ENCODE results near the gene DOC2B. TPM values are rescaled to one million over a fixed set of nuclear protein-coding genes. Genes with fewer than 3 reads are reported as not detected.

Gene DOC2B
- total and polyA plus RNA-seq, 2 of the 8 experiments (the other 6 are each of a cell fraction or from before 2014, with no cell fraction given), result 1.3 to 3.3 TPM

DNA sequence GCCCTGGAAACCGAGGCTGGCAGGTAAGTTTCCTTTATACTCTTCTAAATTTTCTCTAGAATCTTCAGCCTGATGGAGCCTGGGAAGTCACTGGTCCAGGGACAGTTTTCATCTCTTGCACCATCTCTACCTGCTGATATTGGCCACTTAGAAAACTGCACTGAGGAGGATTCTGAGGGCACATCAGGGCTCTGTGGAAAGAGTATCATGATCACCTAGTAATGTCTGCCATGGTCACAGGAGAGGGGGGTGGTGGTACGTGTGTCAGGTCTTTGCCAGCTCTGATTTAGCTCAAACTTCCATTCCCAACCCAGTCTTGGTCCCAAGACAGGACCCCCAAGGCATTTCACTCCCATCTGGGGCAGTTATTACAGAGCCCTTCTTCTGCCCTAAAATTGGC is 35.2 kb upstream of the DOC2B start:
- no peak overlapping the region for H3K23ac ChIP-seq (ENCODE audit: insufficient read length)
- TF ChIP-seq CEBPB (IDR thresholded peaks at IDR 0.05; ENCODE audit: low read depth, low read length), result no peak
- TF ChIP-seq SAP30 (IDR thresholded peaks at IDR 0.05; ENCODE audit: insufficient read depth, insufficient replicate concordance, low read length), result no peak
- no peak for TF ChIP-seq TEAD4 (IDR thresholded peaks at IDR 0.05; ENCODE audit: low read depth, low read length)
- TF ChIP-seq BCL11A (IDR thresholded peaks at IDR 0.05; ENCODE audit: low read depth in 2 of 2, low read length in 2 of 2), result no peak
- no peak for TF ChIP-seq POLR2AphosphoS5 (IDR thresholded peaks at IDR 0.05; ENCODE audit: low read depth, low read length)
- no peak for TF ChIP-seq KDM5A (IDR thresholded peaks at IDR 0.05; ENCODE audit: low read length)
- TF ChIP-seq GABPA (IDR thresholded peaks at IDR 0.05; ENCODE audit: borderline replicate concordance, insufficient read depth, low read length), result no peak
- no peak for TF ChIP-seq CBX5 (IDR thresholded peaks at IDR 0.05; ENCODE audit: low read depth, low read length)
- H3K9ac ChIP-seq (replicated peaks in 1 of 4; ENCODE audit: extremely low read depth in 1 of 4, low read depth in 3 of 4, low read length in 3 of 4), result 0 out of 7 replicates have a peak overlapping the region, but pooled peaks of 1 of the 4 experiments have one; percentile 28
- H3K4me1 ChIP-seq (replicated peaks in 1 of 4; ENCODE audit: control insufficient read depth in 3 of 4, insufficient read depth in 4 of 4, low read length in 3 of 4), result peaks cover 2 to 7% (median 3%) of the 10 kb centered on the region in 4 experiments; a peak in 5 of 7 replicates
- no peak overlapping the region for H3K14ac ChIP-seq (ENCODE audit: insufficient read length)
- FAIRE-seq (no peak), DNase-seq (ENCODE audit: low read depth in 1 of 2, low spot score in 2 of 2) (no peak)
- H2BK15ac ChIP-seq (ENCODE audit: low read length), result 0 out of 2 replicates have a peak overlapping the region, but pooled peaks have one; percentile 97
- no peak overlapping the region for H3K27ac ChIP-seq (ENCODE audit: low read depth, low read length)
- H2BK20ac ChIP-seq (ENCODE audit: low read length), result no peak overlapping the region
- H2AFZ ChIP-seq (ENCODE audit: low read length), result peak overlapping the region; percentile 100
- H3K4me2 ChIP-seq (ENCODE audit: insufficient read depth in 1 of 2, low read depth in 2 of 2, low read length in 2 of 2), result no peak overlapping the region; a peak in 1 of 4 replicates
- no peak overlapping the region for H3K4me3 ChIP-seq (ENCODE audit: extremely low read depth in 1 of 4, insufficient read depth in 2 of 4, low read depth in 3 of 4, low read length in 4 of 4)
- H3K27me3 ChIP-seq (replicated peaks in 1 of 4; ENCODE audit: control insufficient read depth in 3 of 4, extremely low read depth in 1 of 4, insufficient read depth in 3 of 4, low read length in 3 of 4), result no peaks in the 10 kb centered on the region
- 61% methylated on average over 2 of the region's 2 CpGs; no CpG with 5 or more reads in 1 of the 2 experiments for WGBS, 2 experiments (ENCODE audit: extremely low coverage in 1 of 2, insufficient coverage in 1 of 2, insufficient read length in 1 of 2, insufficient replicate concordance in 2 of 2, low coverage in 1 of 2, low lambda C conversion rate in 2 of 2, missing lambda C conversion rate in 1 of 2)
- H3K4ac ChIP-seq (replicated peaks; ENCODE audit: insufficient read length, low read depth, low read length), result no peak overlapping the region
- H3K79me1 ChIP-seq (ENCODE audit: low read depth, low read length), result no peaks in the 10 kb centered on the region
- H3K79me2 ChIP-seq (ENCODE audit: control insufficient read depth in 1 of 2, insufficient read depth in 2 of 2, low read length in 2 of 2), result no peaks in the 10 kb centered on the region
- H3K36me3 ChIP-seq (ENCODE audit: control insufficient read depth in 2 of 4, insufficient read depth in 4 of 4, low read length in 3 of 4), result peaks cover 0 to 5% (median 0%) of the 10 kb centered on the region in 4 experiments; a peak in 2 of 8 replicates
- peak overlapping the region; percentile 60; the same call in 1 of the 2 replicates for H2AK5ac ChIP-seq (ENCODE audit: low read depth, low read length)
- peaks cover 5% of the 10 kb centered on the region for H3K23me2 ChIP-seq (ENCODE audit: low read depth, low read length)
- peak overlapping the region; percentile 93; the same call in 1 of the 2 replicates for H3K18ac ChIP-seq (ENCODE audit: extremely low read depth, low read length)
- H2BK120ac ChIP-seq (replicated peaks; ENCODE audit: low read depth, low read length), result no peak overlapping the region
- no peak overlapping the region; the same call in 1 of the 2 replicates for H4K8ac ChIP-seq (ENCODE audit: extremely low read depth, insufficient read depth, low read length)
- no peak overlapping the region for H3K56ac ChIP-seq (replicated peaks; ENCODE audit: insufficient read length, low read depth, low read length)
- ChIA-PET CTCF (ENCODE audit: partially characterized antibody) (no interaction called here), POLR2A (ENCODE audit: partially characterized antibody) (no interaction called here)
- no peak overlapping the region for H4K5ac ChIP-seq (ENCODE audit: insufficient read length, low read depth, low read length)
- H3K9me3 ChIP-seq (ENCODE audit: insufficient read depth in 2 of 2, low read depth in 1 of 2, low read length in 1 of 2), result no peaks in the 10 kb centered on the region
- no peak overlapping the region for H2BK12ac ChIP-seq (ENCODE audit: low read depth, low read length)
- H4K91ac ChIP-seq (replicated peaks; ENCODE audit: insufficient read length, low read length), result no peak overlapping the region
- H4K20me1 ChIP-seq (replicated peaks in 1 of 2; ENCODE audit: control insufficient read depth in 1 of 2, insufficient read depth in 2 of 2, low read length in 2 of 2), result no peaks in the 10 kb centered on the region
- H2BK5ac ChIP-seq (ENCODE audit: low read depth, low read length), result 0 out of 2 replicates have a peak overlapping the region, but pooled peaks have one; percentile 8

Measured in H1 (cell line).